CD4-positive, alpha-beta T cell treated with Interleukin-15 for 4 hours (primary cell): ENCODE results near the gene SORCS2.

Source experiments
- DNase-seq: peaks from one replicate; pipeline ENCODE4 v3.0.0-alpha.2; 2020; ENCODE audit warnings: low spot score

Gene SORCS2

DNA sequence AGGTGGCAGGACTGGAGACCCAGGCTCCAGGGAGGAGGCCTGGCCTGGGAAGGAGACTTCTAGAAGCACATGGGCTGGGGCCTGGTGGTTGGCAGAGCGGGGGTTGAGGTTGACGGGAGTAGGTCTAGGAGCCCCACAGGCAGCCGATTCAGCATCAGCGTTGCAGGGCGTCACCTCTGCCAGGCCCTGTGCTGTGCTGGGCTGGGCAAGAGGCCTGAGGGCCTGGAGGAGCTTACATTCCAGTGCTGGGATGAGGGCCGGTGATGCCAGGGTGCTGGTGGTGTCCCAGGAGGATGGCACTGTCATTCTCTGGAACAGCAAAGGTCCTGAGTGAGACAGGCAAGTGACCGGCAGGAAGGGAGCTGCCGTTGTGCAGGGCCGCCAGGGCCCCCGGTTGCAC lies 76.6 kb downstream of the SORCS2 start:
- no peak for DNase-seq

DNA sequence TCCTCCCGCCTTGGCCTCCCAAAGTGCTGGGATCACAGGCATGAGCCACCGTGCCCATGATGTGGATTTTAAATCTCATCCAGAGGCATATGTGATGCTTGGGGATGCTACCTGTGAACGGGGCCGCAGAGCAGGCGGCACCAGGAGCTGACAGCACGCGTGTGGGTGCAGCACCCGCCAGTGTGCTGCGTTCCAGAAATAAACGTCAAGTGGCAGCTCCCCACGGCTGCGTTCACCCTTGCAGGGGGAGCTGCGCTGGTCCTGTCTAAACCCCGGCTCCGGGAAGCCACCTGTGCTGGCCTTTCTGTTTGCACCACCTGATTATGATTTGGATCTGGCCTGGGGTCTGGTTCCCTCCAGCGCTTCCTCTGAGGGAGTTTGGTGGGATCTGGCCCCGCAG lies 77.8 kb downstream of the SORCS2 start:
- no peak for DNase-seq

DNA sequence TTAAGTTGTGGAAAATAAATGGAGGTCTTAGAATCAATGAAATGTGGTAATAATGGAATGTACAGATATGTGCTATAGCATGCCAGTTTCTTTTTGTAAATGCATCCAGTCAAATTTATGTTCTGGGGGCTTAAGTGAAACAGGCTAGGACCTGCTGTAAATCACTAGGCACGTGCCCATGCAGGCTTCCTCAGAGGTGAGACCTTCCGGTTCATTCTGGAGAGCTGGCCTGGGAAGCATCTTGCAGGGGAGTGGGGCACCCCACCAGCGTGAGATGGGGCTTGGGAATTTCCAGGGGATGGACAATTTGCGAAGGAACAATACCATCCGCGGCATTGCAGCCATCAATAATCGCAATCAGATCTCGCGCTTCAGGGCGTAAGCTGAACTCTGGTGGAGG lies 80.1 kb downstream of the SORCS2 start:
- no peak for DNase-seq

DNA sequence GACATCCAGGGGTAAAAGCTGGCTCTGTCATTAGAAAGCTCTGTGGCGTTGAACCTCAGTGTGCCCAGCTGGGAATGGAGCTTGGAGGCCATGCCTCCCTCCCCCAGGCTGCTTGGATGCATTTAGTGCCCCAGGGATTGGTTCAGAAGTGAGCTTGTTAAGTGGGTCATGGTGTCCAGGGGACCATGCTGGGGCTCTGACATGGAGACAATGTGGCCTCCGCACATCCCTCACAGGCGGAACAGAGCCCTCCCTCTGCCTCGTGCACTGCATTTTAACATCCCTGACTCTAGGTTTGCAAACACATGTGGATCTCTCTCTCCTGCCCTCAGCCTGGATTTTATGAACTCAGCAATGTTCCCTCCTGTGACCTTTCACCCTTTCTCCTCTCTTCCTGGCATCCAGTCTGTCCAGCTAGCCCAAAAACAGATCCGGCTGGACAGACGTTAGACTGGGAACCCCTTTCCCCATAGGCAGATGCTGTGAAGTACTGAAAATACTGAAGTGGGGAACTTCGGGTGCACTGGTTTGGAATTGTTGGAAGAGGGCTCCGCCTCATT lies 81.5 kb downstream of the SORCS2 start:
- no peak for DNase-seq

DNA sequence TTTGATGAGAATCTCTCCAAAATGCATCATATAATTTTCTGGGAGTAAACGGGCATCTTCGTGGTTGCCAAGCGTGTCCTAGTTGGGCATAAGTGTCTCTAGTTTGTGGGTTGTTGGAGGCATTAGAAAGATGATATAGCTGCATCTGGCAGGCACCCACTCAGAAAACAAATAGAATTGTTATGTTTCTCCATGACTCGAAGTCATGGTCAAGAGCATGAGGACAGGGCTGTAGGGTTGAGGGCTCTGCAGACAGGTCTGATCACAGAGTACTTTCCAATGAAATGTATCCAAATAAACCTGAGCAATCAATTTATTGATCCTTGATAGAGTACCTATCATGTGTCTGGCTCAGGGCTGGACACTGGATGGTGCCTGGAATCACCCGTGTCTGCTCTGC lies 82.7 kb downstream of the SORCS2 start:
- no peak for DNase-seq

DNA sequence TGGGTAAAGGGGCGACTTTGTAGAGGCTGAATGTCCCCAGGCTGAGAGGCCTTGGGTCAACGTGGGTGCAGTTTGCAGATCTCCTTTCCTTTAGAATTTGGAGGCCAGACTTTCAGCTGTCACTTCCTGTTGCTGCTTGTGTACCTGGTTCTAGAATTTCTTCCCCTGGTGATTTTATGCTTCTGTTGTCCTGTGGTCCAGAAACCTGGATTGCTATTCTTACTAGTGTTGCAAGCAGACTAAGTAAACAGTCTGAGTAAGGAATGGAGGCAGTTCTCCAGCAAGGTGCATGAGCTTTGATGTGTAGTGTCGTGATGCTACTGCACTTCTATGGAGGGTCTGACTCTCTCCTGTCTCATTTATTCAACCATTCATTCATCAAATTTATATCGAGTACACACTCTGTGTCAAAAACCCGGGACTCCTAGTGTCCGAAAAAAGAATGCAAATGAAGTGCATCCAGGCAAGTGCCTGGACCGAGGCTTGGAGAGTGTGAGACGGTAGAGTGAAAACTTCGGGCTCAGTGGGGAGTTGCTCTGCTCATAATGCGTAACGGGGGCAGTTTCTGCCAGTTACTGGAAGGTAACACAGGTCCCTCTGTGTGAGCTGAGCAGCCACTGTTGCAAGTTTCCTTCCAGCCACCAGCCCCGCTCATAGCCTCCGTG lies 83.3 kb downstream of the SORCS2 start:
- DNase-seq, result no peak

DNA sequence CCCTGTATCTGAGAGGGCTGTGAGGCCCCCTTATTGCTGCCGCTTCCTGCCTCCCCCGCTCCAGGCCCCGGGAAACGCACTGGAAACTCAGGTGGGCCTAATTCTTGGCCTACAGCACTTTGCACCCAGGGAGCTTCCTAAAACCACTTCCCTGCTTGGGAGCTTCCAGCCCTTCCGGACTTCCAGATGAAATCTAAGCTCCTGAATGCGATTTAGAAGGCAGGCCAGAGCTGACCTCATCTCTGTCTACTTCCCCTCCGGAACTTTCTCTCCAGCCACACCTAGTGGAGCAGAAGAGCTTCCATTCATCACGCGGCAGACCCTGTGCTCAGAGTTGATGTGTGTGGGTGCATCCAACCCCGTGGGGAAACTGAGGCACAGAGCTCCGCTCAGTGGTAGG lies 84.2 kb downstream of the SORCS2 start:
- no peak for DNase-seq

DNA sequence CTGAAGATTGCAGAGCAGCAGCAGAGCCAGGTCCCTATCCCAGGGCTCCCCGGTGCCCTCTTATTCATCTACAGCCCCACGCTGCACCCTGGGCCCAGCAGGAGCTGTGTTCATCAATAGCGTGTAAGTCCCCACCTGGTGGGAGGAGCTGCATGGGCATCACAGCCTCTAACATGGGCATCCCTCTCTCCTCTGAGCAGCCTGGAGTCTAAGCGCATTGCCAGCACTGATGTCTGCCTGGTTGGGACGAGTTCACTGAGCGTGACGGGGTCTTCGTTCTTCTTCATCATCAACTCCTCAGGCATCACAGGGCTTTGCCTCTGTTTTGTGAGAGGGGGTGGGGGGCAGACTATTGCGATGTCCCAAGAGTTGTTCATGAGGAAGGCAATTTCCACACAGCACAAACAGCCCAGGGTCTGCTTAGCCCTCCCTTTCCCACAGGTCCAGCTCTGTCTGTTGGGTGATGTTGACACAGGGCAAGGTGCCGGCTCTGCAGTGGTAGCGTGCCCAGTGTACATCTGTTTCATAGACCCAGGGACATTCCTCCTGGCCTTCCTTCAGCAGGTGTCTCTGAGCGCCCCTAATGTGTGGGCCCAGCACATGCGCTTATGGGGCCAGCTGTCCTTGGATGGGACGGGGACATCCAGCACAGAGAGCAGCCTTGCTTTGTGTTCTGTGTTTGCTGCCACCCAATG lies 85.9 kb downstream of the SORCS2 start:
- no peak for DNase-seq

DNA sequence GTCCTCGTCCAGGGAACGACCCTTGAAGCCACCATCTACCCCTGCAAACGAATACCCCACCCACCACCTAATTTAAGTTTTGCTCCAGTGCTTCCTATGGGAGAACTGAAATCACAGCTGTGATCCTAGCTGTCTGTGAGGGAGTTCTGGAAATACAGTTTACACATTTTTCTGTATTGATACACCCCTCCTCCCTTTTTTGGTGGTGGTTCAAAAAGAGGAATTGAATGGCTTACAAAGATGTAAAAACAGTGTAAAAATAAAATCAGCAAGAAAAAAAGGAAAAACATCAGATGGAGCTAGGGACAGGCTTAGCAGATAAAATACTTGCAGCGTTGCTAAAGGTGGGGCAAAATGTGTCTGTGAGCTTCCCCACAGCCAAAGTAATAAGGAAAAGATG lies 86.6 kb downstream of the SORCS2 start:
- DNase-seq, result no peak

DNA sequence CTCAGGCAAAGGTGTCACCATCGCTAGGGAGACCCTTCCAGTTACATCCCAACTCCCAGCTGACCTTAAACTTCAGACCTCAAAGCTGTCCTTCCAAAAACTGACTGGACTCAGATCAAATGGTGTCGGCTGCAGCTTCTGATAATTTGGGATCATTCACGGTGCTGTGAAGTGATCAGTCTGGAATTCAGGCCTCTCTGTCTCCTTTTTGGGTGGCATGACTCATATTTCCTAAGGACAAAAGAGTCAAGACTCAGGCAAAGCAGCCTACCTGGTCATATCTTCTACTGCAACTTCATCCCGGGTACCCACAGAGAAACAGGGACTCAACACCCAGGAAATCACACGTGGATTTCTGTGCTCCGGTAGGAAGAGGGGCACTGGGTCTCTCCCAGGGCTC lies 87.6 kb downstream of the SORCS2 start:
- no peak for DNase-seq

DNA sequence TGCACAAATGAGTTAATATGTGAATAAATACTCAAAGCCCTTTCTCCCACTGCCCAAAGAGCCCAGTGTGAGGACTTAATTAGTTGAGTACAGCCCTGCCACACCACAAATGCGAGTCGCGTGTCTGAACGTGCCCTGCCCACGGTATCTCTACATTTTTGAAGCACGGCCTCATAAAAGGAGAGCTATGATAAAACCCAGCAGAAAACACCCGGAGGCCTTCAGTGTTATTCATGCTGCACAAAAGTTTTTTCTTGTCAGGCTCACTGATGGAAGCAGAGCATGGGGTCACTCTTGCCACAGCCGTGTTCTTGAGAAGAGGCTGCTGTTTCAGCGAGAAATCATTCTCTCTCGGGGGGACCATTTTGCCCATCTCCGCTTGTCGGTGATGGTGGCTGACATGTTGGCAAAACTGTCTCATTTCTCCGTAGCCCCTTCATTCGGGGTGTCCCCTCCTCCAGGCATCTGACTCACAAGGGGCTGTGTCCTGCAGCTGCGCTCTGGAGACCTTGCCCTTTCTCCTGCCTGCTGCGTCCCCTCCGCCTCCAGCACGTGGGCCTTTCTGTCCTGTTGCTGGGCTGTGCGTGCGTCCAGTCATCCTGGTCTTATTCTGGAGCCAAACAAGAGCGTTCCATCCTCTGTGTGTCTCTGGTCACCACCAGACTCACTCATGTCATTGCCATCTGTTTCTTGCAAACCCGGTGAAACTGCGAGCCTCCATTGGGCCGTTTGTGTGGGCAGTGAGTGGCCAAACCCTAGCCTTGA lies 88.8 kb downstream of the SORCS2 start:
- no peak for DNase-seq

DNA sequence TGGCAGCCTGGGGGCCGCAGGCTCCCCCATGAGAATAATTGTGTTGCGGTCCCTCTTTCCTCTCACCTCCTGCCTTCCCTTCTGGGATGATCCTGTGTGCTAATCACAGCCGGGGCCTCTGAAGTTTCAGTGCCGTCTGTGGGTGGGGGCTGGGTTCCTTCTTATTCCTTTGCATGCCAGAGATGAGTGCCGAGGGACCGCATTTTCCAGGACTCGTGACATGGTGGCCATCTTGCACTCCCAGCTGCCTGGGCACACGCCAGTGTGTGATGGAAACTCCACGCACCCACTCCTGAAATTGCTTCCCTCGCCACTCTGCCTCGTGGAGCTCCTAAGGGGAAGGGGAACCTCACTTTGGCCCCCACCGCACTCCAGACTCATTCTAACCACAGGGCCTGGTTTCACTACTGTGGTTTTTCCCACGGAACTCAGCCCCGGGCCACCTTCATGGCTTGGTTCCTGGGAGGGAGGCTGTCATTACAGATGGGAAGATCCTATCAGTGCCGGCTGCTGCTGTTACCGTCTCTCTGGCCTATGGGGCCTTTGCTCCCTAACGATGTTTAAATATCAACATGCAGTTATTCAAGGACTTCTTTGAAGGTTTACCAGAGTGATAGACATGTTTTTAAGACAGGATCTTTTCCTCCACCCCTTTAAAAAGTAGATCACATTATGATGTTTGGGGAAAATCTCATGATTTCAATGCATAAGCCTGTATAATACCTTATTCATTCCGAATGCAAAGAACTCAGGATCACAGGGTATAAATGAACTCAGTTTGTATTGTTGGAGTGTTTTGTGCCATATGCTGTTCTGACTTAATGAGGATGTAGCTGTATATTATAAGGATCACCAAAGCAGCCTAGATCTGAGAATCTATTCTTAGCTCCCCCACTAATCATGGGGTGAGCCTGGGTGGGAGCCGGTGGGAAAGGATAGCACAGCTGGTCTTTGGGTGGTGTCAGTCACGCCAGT lies 89.6 kb downstream of the SORCS2 start:
- DNase-seq, result no peak

DNA sequence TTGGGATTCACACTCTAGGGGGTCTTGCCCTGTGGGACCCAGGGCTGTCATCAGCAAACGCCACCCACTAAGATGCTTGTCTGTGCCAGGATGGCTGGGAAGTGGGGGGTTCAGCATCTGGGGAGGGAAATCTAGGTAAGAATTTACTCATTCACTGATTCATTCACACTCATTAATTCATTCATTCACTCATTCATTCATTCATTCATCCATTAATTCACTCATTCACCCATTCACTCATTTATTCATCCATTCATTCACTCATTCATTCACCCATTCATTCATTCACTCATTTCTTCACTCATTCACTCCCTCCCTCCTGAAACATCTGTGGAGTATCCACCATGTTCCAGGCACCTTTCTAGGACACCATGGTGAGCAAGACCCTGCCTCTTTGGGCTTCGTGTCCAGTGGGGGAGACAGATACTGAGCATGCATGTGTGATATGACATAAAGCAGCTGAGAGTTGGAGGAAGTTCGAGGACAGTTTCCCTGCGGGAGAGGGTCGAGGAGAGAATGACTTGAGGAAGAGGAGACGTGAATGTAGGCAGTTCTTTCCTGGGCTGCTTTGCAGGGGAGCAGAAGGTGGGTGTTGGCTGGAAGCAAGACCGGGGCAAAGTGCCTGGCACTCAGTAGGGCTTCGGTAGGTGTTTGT lies 90.6 kb downstream of the SORCS2 start:
- no peak for DNase-seq

DNA sequence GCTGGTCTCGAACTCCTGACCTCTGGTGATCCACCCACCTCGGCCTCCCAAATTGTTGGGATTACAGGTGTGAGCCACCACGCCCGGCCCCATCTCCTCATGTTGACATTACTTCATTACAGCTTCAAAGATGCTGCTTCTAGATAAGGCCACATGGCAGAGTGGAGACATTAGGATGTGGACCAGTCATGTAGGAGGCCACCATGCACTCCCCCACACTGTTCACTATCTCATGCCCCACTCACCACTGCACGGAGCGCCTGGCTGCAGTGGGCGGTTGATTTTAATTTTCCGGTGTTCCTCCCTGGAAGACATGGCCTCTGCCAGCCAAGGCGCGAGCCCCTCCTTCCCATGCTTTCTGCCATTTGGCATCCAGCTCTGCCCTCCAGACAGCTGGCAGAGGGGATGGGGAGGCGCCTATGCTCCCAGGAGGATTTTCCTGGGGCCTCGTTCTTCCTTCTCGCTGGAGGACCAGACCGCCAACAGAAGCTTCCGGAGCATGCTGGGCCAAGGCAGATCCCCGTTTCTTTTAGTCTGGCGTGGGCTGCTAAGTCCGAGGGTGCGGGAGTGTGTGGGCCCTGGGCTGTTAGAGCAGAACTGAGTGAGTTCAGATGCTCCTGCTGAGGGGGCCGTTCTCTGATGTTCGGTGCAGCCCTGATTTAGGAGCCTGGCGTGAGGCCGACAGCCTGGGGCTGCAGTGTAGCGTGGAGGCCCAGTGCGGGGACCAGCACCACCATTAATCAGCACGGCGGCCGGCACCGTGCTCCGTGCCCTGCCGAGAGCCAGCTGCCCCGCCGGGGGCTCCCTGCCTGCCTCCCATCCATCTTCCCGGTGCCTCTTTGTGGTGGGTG lies 93.1 kb downstream of the SORCS2 start:
- no peak for DNase-seq

DNA sequence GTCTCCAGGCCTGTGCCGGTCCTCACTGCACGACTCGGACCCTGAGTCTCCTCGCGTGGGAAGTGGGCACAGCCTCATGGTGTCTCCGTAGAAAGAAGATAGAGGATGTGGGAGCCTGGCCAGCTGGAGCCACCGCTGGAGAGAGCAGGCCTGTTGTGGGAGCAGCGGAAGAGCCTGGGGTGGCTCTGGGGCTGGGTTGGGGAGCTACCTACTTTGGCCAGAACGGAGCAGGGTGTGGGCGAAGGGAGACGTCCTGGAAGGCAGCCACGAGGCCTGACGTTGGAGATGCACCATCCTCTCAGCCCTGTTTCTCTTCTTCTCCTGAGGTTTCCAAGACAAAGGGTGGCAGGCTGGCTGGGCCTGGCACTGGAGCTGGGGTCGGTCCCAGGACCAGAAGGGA lies 93.8 kb downstream of the SORCS2 start:
- DNase-seq, result no peak

DNA sequence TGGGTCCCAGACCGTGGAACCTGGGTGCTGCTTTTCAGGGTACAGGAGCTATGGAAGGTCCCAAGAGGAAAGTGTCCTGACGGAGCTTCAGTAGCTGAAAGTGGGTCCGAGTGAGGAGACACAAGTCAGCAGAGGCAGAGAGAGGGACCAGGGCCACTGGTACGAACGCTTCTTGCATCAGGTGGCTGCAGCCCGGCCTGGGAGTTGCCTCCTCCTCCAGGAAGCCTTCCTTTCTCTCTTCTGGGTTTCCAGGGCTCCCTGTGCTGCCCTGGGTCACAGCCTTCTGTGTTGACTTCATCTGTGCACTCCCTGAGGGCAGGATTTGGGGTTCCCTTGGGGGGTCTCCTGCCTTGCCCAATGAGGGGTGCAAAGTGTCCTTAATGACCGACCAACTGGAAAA lies 94.5 kb downstream of the SORCS2 start:
- DNase-seq, result no peak

DNA sequence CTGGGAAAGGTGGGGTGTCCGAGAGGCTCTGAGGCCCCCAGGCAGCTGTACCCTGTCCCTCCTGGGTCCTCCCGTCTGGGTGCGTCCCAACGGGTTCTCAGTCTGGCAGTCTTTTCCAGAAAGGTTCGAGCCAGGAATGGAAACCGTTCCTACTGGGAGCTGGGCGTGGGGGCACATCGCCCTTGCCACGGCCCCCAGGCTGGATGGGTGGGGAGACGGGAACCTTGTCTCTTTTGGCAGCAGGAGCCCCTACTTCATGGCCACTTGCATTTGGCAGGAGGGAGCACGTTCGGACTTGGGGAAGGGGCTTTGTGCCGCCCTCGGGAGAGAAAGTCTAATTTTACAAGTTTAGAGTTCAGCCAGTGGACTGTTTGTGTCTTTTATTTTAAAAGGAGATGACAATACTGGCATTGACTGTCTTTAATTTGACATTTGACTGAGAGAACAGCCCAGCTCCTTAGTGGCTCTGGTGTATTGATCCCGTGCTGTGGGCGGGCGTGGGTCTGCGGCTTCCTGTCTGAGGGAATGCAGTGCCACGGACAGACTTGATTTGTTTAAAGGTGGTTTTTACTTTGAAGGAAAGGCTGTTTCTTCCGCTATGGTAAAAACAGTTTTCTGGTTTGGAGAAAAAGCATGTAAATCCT lies 95.1 kb downstream of the SORCS2 start:
- no peak for DNase-seq

DNA sequence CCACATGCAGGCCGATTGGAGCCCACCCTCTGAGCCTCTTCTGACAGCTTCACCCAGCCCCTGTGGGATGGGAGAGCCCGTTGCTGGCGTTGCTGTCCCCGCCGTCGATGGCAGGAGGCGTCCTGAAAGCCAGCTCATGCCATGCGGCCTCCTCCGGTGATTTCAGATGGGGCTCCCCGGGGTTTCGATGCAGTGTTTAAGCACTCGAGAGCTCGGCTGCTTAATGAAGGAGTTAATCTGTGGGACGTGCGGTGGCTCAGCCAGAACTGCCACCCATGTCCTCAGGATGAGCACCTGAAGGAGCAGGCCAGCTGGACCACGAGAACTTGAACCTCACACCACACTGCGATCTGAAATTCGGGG lies 95.6 kb downstream of the SORCS2 start:
- DNase-seq, result no peak

DNA sequence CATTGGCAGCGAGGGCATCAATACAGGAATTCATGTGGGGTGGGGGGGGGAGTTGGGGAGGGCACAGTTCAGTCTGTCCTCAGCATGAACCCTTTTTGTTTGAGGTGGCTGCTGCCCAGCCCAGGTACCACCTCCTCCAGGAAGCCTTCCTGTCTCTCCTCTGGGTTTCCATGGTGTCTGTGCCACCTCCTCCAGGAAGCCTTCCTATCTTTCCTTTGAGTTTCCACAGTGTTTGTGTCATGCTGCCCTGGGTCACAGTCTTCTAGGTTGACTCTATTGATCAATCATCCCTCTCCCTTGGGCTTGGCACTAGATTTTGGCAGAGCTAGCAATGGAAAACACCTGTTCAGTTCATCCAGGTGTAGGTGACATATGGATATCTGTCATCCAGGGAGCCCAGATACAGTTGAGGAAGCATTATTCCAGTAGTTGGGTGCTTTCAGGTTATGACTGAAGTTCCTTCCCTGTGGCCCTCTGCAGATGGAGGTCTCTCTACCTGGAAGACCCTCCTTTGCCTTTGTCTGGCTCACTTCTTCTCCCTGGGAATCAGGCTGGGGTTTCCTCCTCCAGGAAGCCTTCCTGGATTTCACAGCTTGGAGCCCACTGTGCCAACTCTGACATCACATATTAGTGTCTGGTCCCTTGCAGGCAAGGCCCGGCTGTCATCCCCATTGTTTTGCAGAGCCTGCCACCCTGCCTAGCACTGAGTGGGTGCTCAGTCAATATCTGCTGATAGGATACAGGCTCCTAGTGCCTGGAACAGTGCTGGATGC lies 96.6 kb downstream of the SORCS2 start:
- DNase-seq, result no peak
